ENCODE results near the gene LIPC.

LIPC gene

DNA sequence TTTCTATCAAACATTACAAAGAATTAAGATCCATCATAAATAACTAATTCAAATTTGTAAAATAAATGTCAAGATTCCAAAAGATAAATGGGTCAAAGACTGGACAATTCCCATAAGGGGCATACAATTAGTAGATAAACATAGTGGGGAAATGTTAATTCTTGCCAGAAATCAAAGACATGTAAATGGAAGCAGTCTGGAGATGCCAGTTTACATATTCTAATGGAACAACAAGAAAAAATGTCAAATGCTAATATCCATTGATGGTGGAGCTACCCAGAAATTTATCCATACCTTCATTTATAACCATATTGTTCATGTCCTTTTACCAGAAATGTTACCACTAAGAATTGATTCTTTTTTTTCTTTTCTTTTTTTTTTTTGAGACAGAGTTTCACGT, 13.7 kb upstream of the LIPC start:
- no peak for TF ChIP-seq NFIC (IDR thresholded peaks at IDR 0.05)
- no peak for TF ChIP-seq EGR1 (IDR thresholded peaks at IDR 0.05)
- TF ChIP-seq EP300 (IDR thresholded peaks at IDR 0.05; ENCODE audit: borderline replicate concordance) = no peak
- TF ChIP-seq TCF12 (IDR thresholded peaks at IDR 0.05; ENCODE audit: low read depth) = no peak
- TF ChIP-seq CEBPB (IDR thresholded peaks at IDR 0.05) = no peak
- TF ChIP-seq, protein P1, sequence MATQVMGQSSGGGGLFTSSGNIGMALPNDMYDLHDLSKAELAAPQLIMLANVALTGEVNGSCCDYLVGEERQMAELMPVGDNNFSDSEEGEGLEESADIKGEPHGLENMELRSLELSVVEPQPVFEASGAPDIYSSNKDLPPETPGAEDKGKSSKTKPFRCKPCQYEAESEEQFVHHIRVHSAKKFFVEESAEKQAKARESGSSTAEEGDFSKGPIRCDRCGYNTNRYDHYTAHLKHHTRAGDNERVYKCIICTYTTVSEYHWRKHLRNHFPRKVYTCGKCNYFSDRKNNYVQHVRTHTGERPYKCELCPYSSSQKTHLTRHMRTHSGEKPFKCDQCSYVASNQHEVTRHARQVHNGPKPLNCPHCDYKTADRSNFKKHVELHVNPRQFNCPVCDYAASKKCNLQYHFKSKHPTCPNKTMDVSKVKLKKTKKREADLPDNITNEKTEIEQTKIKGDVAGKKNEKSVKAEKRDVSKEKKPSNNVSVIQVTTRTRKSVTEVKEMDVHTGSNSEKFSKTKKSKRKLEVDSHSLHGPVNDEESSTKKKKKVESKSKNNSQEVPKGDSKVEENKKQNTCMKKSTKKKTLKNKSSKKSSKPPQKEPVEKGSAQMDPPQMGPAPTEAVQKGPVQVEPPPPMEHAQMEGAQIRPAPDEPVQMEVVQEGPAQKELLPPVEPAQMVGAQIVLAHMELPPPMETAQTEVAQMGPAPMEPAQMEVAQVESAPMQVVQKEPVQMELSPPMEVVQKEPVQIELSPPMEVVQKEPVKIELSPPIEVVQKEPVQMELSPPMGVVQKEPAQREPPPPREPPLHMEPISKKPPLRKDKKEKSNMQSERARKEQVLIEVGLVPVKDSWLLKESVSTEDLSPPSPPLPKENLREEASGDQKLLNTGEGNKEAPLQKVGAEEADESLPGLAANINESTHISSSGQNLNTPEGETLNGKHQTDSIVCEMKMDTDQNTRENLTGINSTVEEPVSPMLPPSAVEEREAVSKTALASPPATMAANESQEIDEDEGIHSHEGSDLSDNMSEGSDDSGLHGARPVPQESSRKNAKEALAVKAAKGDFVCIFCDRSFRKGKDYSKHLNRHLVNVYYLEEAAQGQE (IDR thresholded peaks at IDR 0.05; ENCODE audit: low read depth) = no peak
- TF ChIP-seq, protein P2, sequence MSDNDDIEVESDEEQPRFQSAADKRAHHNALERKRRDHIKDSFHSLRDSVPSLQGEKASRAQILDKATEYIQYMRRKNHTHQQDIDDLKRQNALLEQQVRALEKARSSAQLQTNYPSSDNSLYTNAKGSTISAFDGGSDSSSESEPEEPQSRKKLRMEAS (IDR thresholded peaks at IDR 0.05) = no peak
- no peak for TF ChIP-seq RAD21 (IDR thresholded peaks at IDR 0.05; ENCODE audit: low read depth)
- TF ChIP-seq TEAD4 (IDR thresholded peaks at IDR 0.05) = no peak
- no peak for TF ChIP-seq FOXM1 (IDR thresholded peaks at IDR 0.05; ENCODE audit: borderline replicate concordance, low read depth)
- TF ChIP-seq USF1 (IDR thresholded peaks at IDR 0.05) = no peak
- TF ChIP-seq TAF1 (IDR thresholded peaks at IDR 0.05; ENCODE audit: low read depth) = no peak
- no peak for TF ChIP-seq CREB1 (IDR thresholded peaks at IDR 0.05; ENCODE audit: low read depth)

GRCh38 chr15:58419803-58420524, 11.8 kb upstream of the LIPC start:
- TF ChIP-seq USF1 (IDR thresholded peaks at IDR 0.05) (no peak), CEBPB (IDR thresholded peaks at IDR 0.05) (no peak), NFIC (IDR thresholded peaks at IDR 0.05) (no peak), TEAD4 (IDR thresholded peaks at IDR 0.05) (no peak), RAD21 (IDR thresholded peaks at IDR 0.05; ENCODE audit: low read depth) (no peak), FOXM1 (IDR thresholded peaks at IDR 0.05; ENCODE audit: borderline replicate concordance, low read depth) (no peak), CREB1 (IDR thresholded peaks at IDR 0.05; ENCODE audit: low read depth) (no peak), EGR1 (IDR thresholded peaks at IDR 0.05) (no peak), TCF12 (IDR thresholded peaks at IDR 0.05; ENCODE audit: low read depth) (no peak), YY1 (IDR thresholded peaks at IDR 0.05; ENCODE audit: low read depth) (no peak), ZBTB7A (IDR thresholded peaks at IDR 0.05; ENCODE audit: low read depth) (no peak), EP300 (IDR thresholded peaks at IDR 0.05; ENCODE audit: borderline replicate concordance) (no peak), TAF1 (IDR thresholded peaks at IDR 0.05; ENCODE audit: low read depth) (no peak)
- TF ChIP-seq, protein P1 (IDR thresholded peaks at IDR 0.05; ENCODE audit: low read depth) = no peak
- TF ChIP-seq, protein P2 (IDR thresholded peaks at IDR 0.05) = no peak

GRCh38 chr15:58420579-58421043, 11.2 kb upstream of the LIPC start:
- TF ChIP-seq, protein P1 (IDR thresholded peaks at IDR 0.05; ENCODE audit: low read depth) = no peak
- TF ChIP-seq YY1 (IDR thresholded peaks at IDR 0.05; ENCODE audit: low read depth) (no peak), CEBPB (IDR thresholded peaks at IDR 0.05) (no peak), EP300 (IDR thresholded peaks at IDR 0.05; ENCODE audit: borderline replicate concordance) (no peak), TCF12 (IDR thresholded peaks at IDR 0.05; ENCODE audit: low read depth) (no peak), ZBTB7A (IDR thresholded peaks at IDR 0.05; ENCODE audit: low read depth) (no peak)

DNA sequence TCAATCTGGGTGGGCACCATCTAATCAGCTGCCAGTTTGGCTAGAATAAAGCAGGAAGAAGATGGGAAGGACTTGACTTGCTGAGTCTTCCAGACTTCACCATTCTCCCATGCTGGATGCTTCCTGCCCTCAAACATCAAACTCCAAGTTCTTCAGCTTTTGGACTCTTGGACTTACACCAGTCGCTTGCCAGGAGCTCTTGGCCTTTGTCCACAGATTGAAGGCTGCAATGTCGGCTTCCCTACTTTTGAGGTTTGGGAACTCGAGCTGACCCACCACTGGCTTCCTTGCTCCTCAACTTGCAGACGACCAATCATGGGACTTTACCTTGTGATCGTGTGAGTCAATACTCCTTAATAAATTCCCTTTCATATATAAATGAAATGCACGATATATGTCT, 8.6 kb upstream of the LIPC start:
- TF ChIP-seq RAD21 (IDR thresholded peaks at IDR 0.05; ENCODE audit: low read depth) = no peak
